H1 (cell line): ENCODE results near the gene LIPG. TPM values are rescaled to one million over a fixed set of nuclear protein-coding genes. Genes with fewer than 3 reads are reported as not detected.

Source experiments
- CTCF ChIA-PET: fragments of 300-600 bp; sonication (Branson Sonifier 250); formaldehyde crosslinking; loops from one replicate; lab custom pipeline; 2021; ENCODE audit not compliant: partially characterized antibody; lab: Charles Lee
- POLR2A ChIA-PET: fragments of 300-600 bp; sonication (Branson Sonifier 250); formaldehyde crosslinking; loops from one replicate; lab custom pipeline; 2021; ENCODE audit warnings: inconsistent platforms; ENCODE audit not compliant: partially characterized antibody; lab: Charles Lee
- DNase-seq, 2 experiments: peaks; one replicate each; pipeline versions ENCODE4 v3.0.0 to v3.0.0-alpha.2; 2010 to 2022; ENCODE audit warnings: low spot score in 2 of 2, low read depth in 1 of 2, mixed read lengths in 1 of 2
- FAIRE-seq: peaks from 2 replicates; lab custom pipeline; 2011; peaks lifted over from hg19 to GRCh38; lab: Jason Lieb, UNC
- H2AFZ ChIP-seq: 2 replicates; pipeline ENCODE4 v1.8.1; 2012; ENCODE audit warnings: low read length, inconsistent platforms
- H2AK5ac ChIP-seq: 2 replicates; pipeline ENCODE4 v1.6.1; 2013; ENCODE audit warnings: low read depth, low read length
- H2BK120ac ChIP-seq: replicated peaks from 2 replicates; pipeline ENCODE3; 2013; ENCODE audit warnings: low read depth, low read length, inconsistent platforms
- H2BK12ac ChIP-seq: 2 replicates; pipeline ENCODE4 v1.6.1; 2013; ENCODE audit warnings: low read depth, low read length
- H2BK15ac ChIP-seq: 2 replicates; pipeline ENCODE4 v1.6.1; 2013; ENCODE audit warnings: low read length
- H2BK20ac ChIP-seq: 2 replicates; pipeline ENCODE4 v1.6.1; 2013; ENCODE audit warnings: low read length
- H2BK5ac ChIP-seq: 2 replicates; pipeline ENCODE4 v1.6.1; 2013; ENCODE audit warnings: low read depth, low read length
- H3K14ac ChIP-seq: 2 replicates; pipeline ENCODE4 v1.6.1; 2013; ENCODE audit warnings: inconsistent platforms; ENCODE audit not compliant: insufficient read length
- H3K18ac ChIP-seq: 2 replicates; pipeline ENCODE4 v1.6.1; 2013; ENCODE audit warnings: low read length; ENCODE audit errors: extremely low read depth
- H3K23ac ChIP-seq: 2 replicates; pipeline ENCODE4 v1.6.1; 2013; ENCODE audit warnings: inconsistent platforms; ENCODE audit not compliant: insufficient read length
- H3K23me2 ChIP-seq: 2 replicates; pipeline ENCODE4 v1.6.1; 2013; ENCODE audit warnings: low read depth, low read length
- H3K27ac ChIP-seq: 2 replicates; pipeline ENCODE4 v1.6.1; 2011; ENCODE audit warnings: low read depth, low read length, inconsistent platforms
- H3K27me3 ChIP-seq, 4 experiments: replicated peaks in 1 of 4; 1 replicate in 1 of 4; 2 replicates in 3 of 4; pipeline versions ENCODE4 v1.6.1 to v1.8.1; 2011 to 2013; ENCODE audit warnings: low read length in 3 of 4, mild to moderate bottlenecking in 3 of 4, inconsistent platforms in 2 of 4, mixed read lengths in 2 of 4, moderate library complexity in 1 of 4; ENCODE audit not compliant: control insufficient read depth in 3 of 4, insufficient read depth in 3 of 4; ENCODE audit errors: extremely low read depth in 1 of 4
- H3K36me3 ChIP-seq, 4 experiments: 2 replicates each; pipeline versions ENCODE4 v1.6.1 to v1.8.1; 2011 to 2013; ENCODE audit warnings: mild to moderate bottlenecking in 4 of 4, low read length in 3 of 4, moderate library complexity in 2 of 4, control low read depth in 1 of 4, inconsistent platforms in 1 of 4; ENCODE audit not compliant: insufficient read depth in 4 of 4, control insufficient read depth in 2 of 4
- H3K4ac ChIP-seq: replicated peaks from 2 replicates; pipeline ENCODE3; 2013; ENCODE audit warnings: low read length, low read depth, mixed read lengths, inconsistent platforms; ENCODE audit not compliant: insufficient read length
- H3K4me1 ChIP-seq, 4 experiments: replicated peaks in 1 of 4; 1 replicate in 1 of 4; 2 replicates in 3 of 4; pipeline versions ENCODE4 v1.6.1 to v1.8.1; 2011 to 2013; ENCODE audit warnings: low read length in 3 of 4, inconsistent platforms in 2 of 4, mixed read lengths in 1 of 4; ENCODE audit not compliant: insufficient read depth in 4 of 4, control insufficient read depth in 3 of 4
- H3K4me2 ChIP-seq, 2 experiments: 2 replicates each; pipeline versions ENCODE4 v1.6.1 to v1.8.1; 2011 to 2013; ENCODE audit warnings: low read depth in 2 of 2, low read length in 2 of 2, control low read depth in 1 of 2, inconsistent platforms in 1 of 2, mild to moderate bottlenecking in 1 of 2; ENCODE audit not compliant: insufficient read depth in 1 of 2
- H3K4me3 ChIP-seq, 4 experiments: fragments of 200-600, 300-600 bp in 1 of 4; sonication (generic), shearing (Covaris generic), sonication (Bioruptor Twin) in 1 of 4; 2 replicates each; pipeline versions ENCODE4 v1.5.1 to v1.8.1; 2011 to 2016; ENCODE audit warnings: low read length in 4 of 4, low read depth in 3 of 4, control low read depth in 2 of 4, inconsistent platforms in 2 of 4, mild to moderate bottlenecking in 2 of 4, mixed read lengths in 1 of 4, moderate library complexity in 1 of 4; ENCODE audit not compliant: insufficient read depth in 2 of 4; ENCODE audit errors: extremely low read depth in 1 of 4
- H3K56ac ChIP-seq: replicated peaks from 2 replicates; pipeline ENCODE3; 2013; ENCODE audit warnings: low read depth, mild to moderate bottlenecking, mixed read lengths, low read length, inconsistent platforms; ENCODE audit not compliant: insufficient read length
- H3K79me1 ChIP-seq: 2 replicates; pipeline ENCODE4 v1.6.1; 2013; ENCODE audit warnings: low read depth, low read length, control low read depth
- H3K79me2 ChIP-seq, 2 experiments: 2 replicates each; pipeline versions ENCODE4 v1.6.1 to v1.8.1; 2012 to 2013; ENCODE audit warnings: low read length in 2 of 2, mild to moderate bottlenecking in 2 of 2, inconsistent platforms in 1 of 2; ENCODE audit not compliant: insufficient read depth in 2 of 2, control insufficient read depth in 1 of 2
- H3K9ac ChIP-seq, 4 experiments: replicated peaks in 1 of 4; 1 replicate in 1 of 4; 2 replicates in 3 of 4; pipeline versions ENCODE4 v1.6.1 to v1.8.1; 2011 to 2013; ENCODE audit warnings: low read depth in 3 of 4, low read length in 3 of 4, control low read depth in 2 of 4, mild to moderate bottlenecking in 2 of 4, moderate library complexity in 2 of 4, inconsistent platforms in 1 of 4; ENCODE audit errors: extremely low read depth in 1 of 4
- H3K9me3 ChIP-seq, 2 experiments: 2 replicates each; pipeline versions ENCODE4 v1.6.1 to v1.8.1; 2012 to 2013; ENCODE audit warnings: mild to moderate bottlenecking in 2 of 2, moderate library complexity in 2 of 2, control low read depth in 1 of 2, inconsistent platforms in 1 of 2, low read depth in 1 of 2, low read length in 1 of 2, mixed read lengths in 1 of 2; ENCODE audit not compliant: insufficient read depth in 2 of 2
- H4K20me1 ChIP-seq, 2 experiments: replicated peaks in 1 of 2; 2 replicates each; pipeline versions ENCODE3 to v1.8.1; 2011 to 2013; ENCODE audit warnings: inconsistent platforms in 2 of 2, low read length in 2 of 2, mild to moderate bottlenecking in 1 of 2; ENCODE audit not compliant: insufficient read depth in 2 of 2, control insufficient read depth in 1 of 2
- H4K5ac ChIP-seq: 2 replicates; pipeline ENCODE4 v1.6.1; 2013; ENCODE audit warnings: low read length, low read depth, mixed read lengths, inconsistent platforms; ENCODE audit not compliant: insufficient read length
- H4K8ac ChIP-seq: 2 replicates; pipeline ENCODE4 v1.8.0; 2013; ENCODE audit warnings: mild to moderate bottlenecking, moderate library complexity, low read length, inconsistent platforms; ENCODE audit not compliant: insufficient read depth; ENCODE audit errors: extremely low read depth
- H4K91ac ChIP-seq: replicated peaks from 2 replicates; pipeline ENCODE3; 2013; ENCODE audit warnings: low read length, mixed read lengths, inconsistent platforms; ENCODE audit not compliant: insufficient read length
- BACH1 ChIP-seq: IDR thresholded peaks from 2 replicates; pipeline ENCODE4 v1.6.1; 2012; ENCODE audit warnings: low read length, improper control_type of control experiment
- CREB1 ChIP-seq: IDR thresholded peaks from 2 replicates; pipeline ENCODE4 v1.6.1; 2012; ENCODE audit warnings: inconsistent platforms
- CTBP2 ChIP-seq: IDR thresholded peaks from 2 replicates; pipeline ENCODE4 v1.7.0; 2011; ENCODE audit warnings: borderline replicate concordance, mild to moderate bottlenecking, moderate library complexity, mixed read lengths, low read length; ENCODE audit not compliant: insufficient read depth, insufficient read length
- EGR1 ChIP-seq: IDR thresholded peaks from 2 replicates; pipeline ENCODE4 v1.6.1; 2011; ENCODE audit warnings: low read depth, low read length, borderline replicate concordance
- JUN ChIP-seq: IDR thresholded peaks from 2 replicates; pipeline ENCODE4 v1.6.1; 2011; ENCODE audit warnings: low read depth, mild to moderate bottlenecking, improper control_type of control experiment, low read length
- KDM1A ChIP-seq: fragments of 200-600, 300-600 bp; sonication (generic); IDR thresholded peaks from 2 replicates; pipeline ENCODE4 v1.7.1; 2016; ENCODE audit warnings: mild to moderate bottlenecking, low read length, borderline replicate concordance
- RFX5 ChIP-seq: IDR thresholded peaks from 2 replicates; pipeline ENCODE4 v1.6.1; 2011; ENCODE audit warnings: low read depth, low read length, improper control_type of control experiment, borderline replicate concordance
- RXRA ChIP-seq: IDR thresholded peaks from 2 replicates; pipeline ENCODE4 v1.6.1; 2011; ENCODE audit warnings: low read depth, mild to moderate bottlenecking, low read length, moderate library complexity; ENCODE audit not compliant: insufficient read depth
- SAP30 ChIP-seq: fragments of 300-600 bp; sonication (generic); IDR thresholded peaks from 2 replicates; pipeline ENCODE4 v1.7.1; 2012; ENCODE audit warnings: low read length, moderate library complexity, mild to moderate bottlenecking, inconsistent platforms; ENCODE audit not compliant: insufficient read depth, insufficient replicate concordance
- SUZ12 ChIP-seq: fragments of 200-600 bp; sonication (generic); IDR thresholded peaks from 2 replicates; pipeline ENCODE4 v1.6.1; 2012; ENCODE audit warnings: mild to moderate bottlenecking, inconsistent platforms, low read length, moderate library complexity, mixed read lengths
- TBP ChIP-seq: IDR thresholded peaks from 2 replicates; pipeline ENCODE4 v1.6.1; 2011; ENCODE audit warnings: low read depth, low read length, improper control_type of control experiment
- WGBS, 2 experiments: shearing (Covaris generic) in 1 of 2; methylation state at CpG; one replicate each; pipeline versions ENCODE4 v1.1.6 to v1.1.7; 2013 to 2015; ENCODE audit warnings: low lambda C conversion rate in 2 of 2, mixed read lengths in 2 of 2, inconsistent platforms in 1 of 2, low coverage in 1 of 2, missing lambda C conversion rate in 1 of 2; ENCODE audit not compliant: insufficient replicate concordance in 2 of 2, insufficient coverage in 1 of 2, insufficient read length in 1 of 2; ENCODE audit errors: extremely low coverage in 1 of 2, missing lambda C conversion rate in 1 of 2; 5-methylcytosine and 5-hydroxymethylcytosine counted together
- polyA plus RNA-seq, 7 experiments: library from polyadenylated mRNA; depleted of rRNA in 3 of 7; stranded (reverse) in 5 of 7; unstranded in 2 of 7; fragments of >200 nt in 5 of 7; fragments of 200-250 nt in 2 of 7; gene quantifications; 1 replicate in 5 of 7; 2 replicates in 1 of 7; 4 replicates in 1 of 7; pipeline versions ENCODE4 v1.2.1 to v1.2.3, GENCODE V29; 2011 to 2013; ENCODE audit warnings: missing spikeins in 2 of 7, mixed read lengths in 2 of 7
- total RNA-seq: library from RNA; stranded (reverse); fragmentation: NEBNext Ultra II Directional; extraction: Animal tissue kit (Norgen Biotek cat#: 25700); gene quantifications from 2 replicates; pipeline ENCODE4 v1.2.1, GENCODE V29; 2021

The LIPG gene
- total and polyA plus RNA-seq, 2 of the 8 experiments (the other 6 are each of a cell fraction or from before 2014, with no cell fraction given) = 9.2 to 9.8 TPM

DNA sequence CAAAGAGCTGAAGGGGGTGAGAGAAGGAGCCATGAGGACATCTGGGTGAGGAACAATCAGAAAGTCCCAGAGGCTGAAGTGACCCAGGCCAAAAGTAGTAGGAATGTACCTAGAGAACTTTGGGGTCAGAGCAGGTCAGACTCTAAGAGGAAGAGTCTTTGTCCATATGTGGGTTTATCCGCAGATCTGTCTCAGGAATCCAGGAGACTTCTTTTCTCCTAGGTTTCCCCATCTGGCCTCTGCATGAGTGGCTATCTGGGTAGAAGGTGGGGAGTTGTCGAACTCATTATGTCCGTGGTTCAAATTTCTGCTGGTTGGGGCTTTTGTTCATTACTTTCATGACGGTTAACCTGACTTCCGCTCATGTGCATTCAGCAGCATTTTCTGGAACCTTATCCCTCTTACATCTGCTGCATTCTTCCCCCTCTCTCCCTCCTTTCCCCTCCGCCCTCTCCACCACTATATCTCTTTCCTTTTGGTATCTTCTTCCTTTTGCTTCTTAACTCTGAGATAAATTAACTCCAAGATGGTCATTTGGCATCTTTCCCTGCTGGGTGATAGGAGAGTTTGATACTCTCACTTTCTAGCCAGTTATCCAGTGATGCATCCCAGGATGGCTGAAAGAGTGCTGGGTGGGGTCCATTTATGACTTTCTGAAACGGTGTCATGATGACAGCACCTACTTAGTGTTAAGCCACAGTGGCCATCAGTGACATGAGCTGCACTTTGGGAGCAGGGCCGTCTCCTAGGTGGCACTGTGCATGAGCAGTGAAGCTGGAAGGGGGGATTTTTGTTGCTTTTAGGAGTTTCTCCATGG, 2.1 kb downstream of the LIPG start:
- H3K27me3 ChIP-seq = peaks cover 0 to 27% (median 17%) of the 10 kb centered on the region in 4 experiments; a peak in 6 of 7 replicates
- H3K23me2 ChIP-seq = peaks cover 23% of the 10 kb centered on the region
- no peak overlapping the region for H4K5ac ChIP-seq
- H3K9me3 ChIP-seq = peaks cover 0 to 6% of the 10 kb centered on the region in 2 experiments; a peak in 2 of 4 replicates
- H3K14ac ChIP-seq = no peak overlapping the region
- H3K4ac ChIP-seq = no peak overlapping the region
- peak overlapping the region; percentile 53; the same call in 1 of the 2 replicates for H2BK15ac ChIP-seq
- no peak overlapping the region for H2BK120ac ChIP-seq
- H3K23ac ChIP-seq = no peak overlapping the region
- H4K91ac ChIP-seq = no peak overlapping the region
- peaks cover 0 to 14% (median 7%) of the 10 kb centered on the region in 4 experiments; a peak in 2 of 8 replicates for H3K36me3 ChIP-seq
- no peak overlapping the region for H2AFZ ChIP-seq
- H2BK12ac ChIP-seq = no peak overlapping the region
- CTCF ChIA-PET = no interaction called here
- peaks cover 0 to 12% of the 10 kb centered on the region in 2 experiments; a peak in 2 of 4 replicates for H3K79me2 ChIP-seq
- no peak overlapping the region for H3K9ac ChIP-seq
- no peak overlapping the region for H3K56ac ChIP-seq
- no peak overlapping the region for H2BK5ac ChIP-seq
- no peak for FAIRE-seq
- no peaks in the 10 kb centered on the region for H3K79me1 ChIP-seq
- H3K4me2 ChIP-seq = peak overlapping the region; percentile 91 to 94
- DNase-seq = no peak
- H3K18ac ChIP-seq = no peak overlapping the region
- no peak overlapping the region for H2BK20ac ChIP-seq
- peaks cover 4 to 6% (median 4%) of the 10 kb centered on the region in 4 experiments for H3K4me1 ChIP-seq
- H4K20me1 ChIP-seq = peaks cover 5 to 11% of the 10 kb centered on the region in 2 experiments
- H3K4me3 ChIP-seq = peak overlapping the region in 1 of 4 experiments; percentile 64; a peak in 2 of 8 replicates
- 0 out of 2 replicates have a peak overlapping the region, but pooled peaks have one; percentile 69 for H2AK5ac ChIP-seq
- no peak overlapping the region for H3K27ac ChIP-seq
- 82 to 100% methylated on average over 1 to 8 of the region's 8 CpGs for WGBS, 2 experiments
- no peak overlapping the region for H4K8ac ChIP-seq
- POLR2A ChIA-PET = no interaction called here
- TF ChIP-seq SUZ12 = no peak
- TF ChIP-seq EGR1 = no peak
- no peak for TF ChIP-seq RXRA
- no peak for TF ChIP-seq SAP30
- TF ChIP-seq RFX5 = no peak
- TF ChIP-seq CREB1 = no peak
- no peak for TF ChIP-seq BACH1
- TF ChIP-seq JUN = no peak
- no peak for TF ChIP-seq TBP
- TF ChIP-seq KDM1A = no peak
- no peak for TF ChIP-seq CTBP2
